HL-60 (cell line): Measurements from ENCODE around the gene ELP4.

Source experiments
- DNase-seq, 2 experiments: peaks; one replicate each; pipeline ENCODE4 v3.0.0-alpha.2; 2010 to 2020; ENCODE audit warnings: low read depth in 1 of 2, low spot score in 1 of 2
- H3K27ac ChIP-seq: fragments of 250-450 bp; sonication (Bioruptor Pico); replicated peaks from 2 replicates; pipeline ENCODE4 v1.5.1; 2020; ENCODE audit warnings: mild to moderate bottlenecking, moderate library complexity
- H3K27me3 ChIP-seq: fragments of 250-450 bp; sonication (Bioruptor Pico); 2 replicates; pipeline ENCODE4 v1.5.1; 2021; ENCODE audit warnings: mild to moderate bottlenecking, moderate library complexity; ENCODE audit not compliant: insufficient read depth, poor library complexity, severe bottlenecking
- H3K4me3 ChIP-seq: replicated peaks from 2 replicates; pipeline ENCODE4 v1.5.1; 2011; ENCODE audit warnings: mild to moderate bottlenecking, control low read depth, low read length; ENCODE audit not compliant: insufficient read depth
- GABPA ChIP-seq: IDR thresholded peaks from 2 replicates; pipeline ENCODE4 v1.6.1; 2012; ENCODE audit warnings: low read depth
- POLR2AphosphoS5 ChIP-seq: IDR thresholded peaks from 2 replicates; pipeline ENCODE4 v1.6.1; 2012; ENCODE audit warnings: low read depth
- REST ChIP-seq: IDR thresholded peaks from 2 replicates; pipeline ENCODE4 v1.6.1; 2012; ENCODE audit warnings: low read depth; ENCODE audit not compliant: insufficient replicate concordance
- SPI1 ChIP-seq: IDR thresholded peaks from 2 replicates; pipeline ENCODE4 v1.6.1; 2012; ENCODE audit warnings: low read depth, mild to moderate bottlenecking, borderline replicate concordance
- TF ChIP-seq, protein P1 (sequence below): IDR thresholded peaks from one replicate; pipeline ENCODE4 v1.5.1; 2011; ENCODE audit warnings: low read length, control low read depth, inconsistent platforms; ENCODE audit not compliant: insufficient read depth

The ELP4 gene

DNA sequence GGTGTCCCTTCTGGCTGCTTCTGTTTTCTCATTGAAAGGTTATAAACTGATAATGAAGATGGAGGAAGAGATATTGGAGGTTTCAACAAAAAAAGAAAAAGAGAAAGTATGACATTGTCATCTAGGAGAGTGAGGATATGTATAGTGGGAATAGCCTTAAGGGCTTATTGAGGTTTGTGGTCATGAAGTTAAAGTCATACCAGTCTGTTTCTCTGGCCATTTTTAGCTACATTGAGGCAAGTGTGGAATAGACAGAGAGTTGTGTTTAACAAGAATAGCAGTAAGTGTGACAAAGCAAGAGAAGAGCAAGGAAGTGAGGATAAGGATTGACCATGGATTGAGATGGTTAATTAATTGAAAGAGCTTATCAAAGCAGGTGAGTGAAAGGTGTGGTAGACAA lies 110.4 kb downstream of the ELP4 start:
- H3K27me3 ChIP-seq: no peaks in the 10 kb centered on the region
- H3K4me3 ChIP-seq: no peak overlapping the region
- TF ChIP-seq, protein P1, sequence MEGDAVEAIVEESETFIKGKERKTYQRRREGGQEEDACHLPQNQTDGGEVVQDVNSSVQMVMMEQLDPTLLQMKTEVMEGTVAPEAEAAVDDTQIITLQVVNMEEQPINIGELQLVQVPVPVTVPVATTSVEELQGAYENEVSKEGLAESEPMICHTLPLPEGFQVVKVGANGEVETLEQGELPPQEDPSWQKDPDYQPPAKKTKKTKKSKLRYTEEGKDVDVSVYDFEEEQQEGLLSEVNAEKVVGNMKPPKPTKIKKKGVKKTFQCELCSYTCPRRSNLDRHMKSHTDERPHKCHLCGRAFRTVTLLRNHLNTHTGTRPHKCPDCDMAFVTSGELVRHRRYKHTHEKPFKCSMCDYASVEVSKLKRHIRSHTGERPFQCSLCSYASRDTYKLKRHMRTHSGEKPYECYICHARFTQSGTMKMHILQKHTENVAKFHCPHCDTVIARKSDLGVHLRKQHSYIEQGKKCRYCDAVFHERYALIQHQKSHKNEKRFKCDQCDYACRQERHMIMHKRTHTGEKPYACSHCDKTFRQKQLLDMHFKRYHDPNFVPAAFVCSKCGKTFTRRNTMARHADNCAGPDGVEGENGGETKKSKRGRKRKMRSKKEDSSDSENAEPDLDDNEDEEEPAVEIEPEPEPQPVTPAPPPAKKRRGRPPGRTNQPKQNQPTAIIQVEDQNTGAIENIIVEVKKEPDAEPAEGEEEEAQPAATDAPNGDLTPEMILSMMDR: no peak
- no peak for DNase-seq
- H3K27ac ChIP-seq: no peak overlapping the region

GRCh38 chr11:31620434-31620833 lies 110.9 kb downstream of the ELP4 start:
- no peak overlapping the region for H3K4me3 ChIP-seq
- H3K27me3 ChIP-seq: no peaks in the 10 kb centered on the region
- TF ChIP-seq POLR2AphosphoS5: no peak
- TF ChIP-seq, protein P1: no peak
- TF ChIP-seq SPI1: no peak
- no peak for TF ChIP-seq GABPA
- no peak for TF ChIP-seq REST
- no peak overlapping the region for H3K27ac ChIP-seq
- DNase-seq: no peak

DNA sequence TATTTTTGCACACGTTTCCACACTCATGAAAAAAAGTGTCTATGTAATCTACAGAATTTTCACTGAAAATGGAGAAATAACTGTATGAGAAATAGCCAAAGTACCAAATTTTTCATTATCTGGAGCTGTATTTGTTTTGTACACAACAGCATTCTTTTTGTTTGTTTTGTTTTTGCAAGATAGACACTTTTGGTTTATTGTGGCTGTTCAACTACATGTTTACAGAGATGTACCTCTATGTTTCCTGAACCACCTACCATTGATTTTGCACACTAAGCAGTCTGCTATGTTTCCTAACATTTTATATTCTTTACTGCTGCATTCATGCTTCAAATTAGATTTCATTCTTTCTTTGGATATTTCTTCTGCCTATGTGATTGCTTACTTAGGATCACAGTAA lies 116.3 kb downstream of the ELP4 start:
- no peak overlapping the region for H3K4me3 ChIP-seq
- no peak for TF ChIP-seq GABPA
- no peak for TF ChIP-seq REST
- no peak for TF ChIP-seq SPI1
- TF ChIP-seq, protein P1: no peak
- TF ChIP-seq POLR2AphosphoS5: no peak
- no peaks in the 10 kb centered on the region for H3K27me3 ChIP-seq
- H3K27ac ChIP-seq: no peak overlapping the region
- DNase-seq: no peak

GRCh38 chr11:31628111-31628510 lies 118.5 kb downstream of the ELP4 start:
- Histone ChIP-seq H3K27ac (no peak overlapping the region), H3K4me3 (no peak overlapping the region), H3K27me3 (no peaks in the 10 kb centered on the region)
- no peak for DNase-seq
- TF ChIP-seq, protein P1: no peak
- no peak for TF ChIP-seq SPI1
- TF ChIP-seq GABPA: no peak
- TF ChIP-seq REST: no peak
- no peak for TF ChIP-seq POLR2AphosphoS5
